Left forelimb (tissue), 1 donor: ENCODE measurements around the gene TRAF3IP3.

Experiments
- DNase-seq: peaks from one replicate; pipeline ENCODE4 v3.0.0-alpha.2; 2018; ENCODE audit warnings: low spot score

The TRAF3IP3 gene

DNA sequence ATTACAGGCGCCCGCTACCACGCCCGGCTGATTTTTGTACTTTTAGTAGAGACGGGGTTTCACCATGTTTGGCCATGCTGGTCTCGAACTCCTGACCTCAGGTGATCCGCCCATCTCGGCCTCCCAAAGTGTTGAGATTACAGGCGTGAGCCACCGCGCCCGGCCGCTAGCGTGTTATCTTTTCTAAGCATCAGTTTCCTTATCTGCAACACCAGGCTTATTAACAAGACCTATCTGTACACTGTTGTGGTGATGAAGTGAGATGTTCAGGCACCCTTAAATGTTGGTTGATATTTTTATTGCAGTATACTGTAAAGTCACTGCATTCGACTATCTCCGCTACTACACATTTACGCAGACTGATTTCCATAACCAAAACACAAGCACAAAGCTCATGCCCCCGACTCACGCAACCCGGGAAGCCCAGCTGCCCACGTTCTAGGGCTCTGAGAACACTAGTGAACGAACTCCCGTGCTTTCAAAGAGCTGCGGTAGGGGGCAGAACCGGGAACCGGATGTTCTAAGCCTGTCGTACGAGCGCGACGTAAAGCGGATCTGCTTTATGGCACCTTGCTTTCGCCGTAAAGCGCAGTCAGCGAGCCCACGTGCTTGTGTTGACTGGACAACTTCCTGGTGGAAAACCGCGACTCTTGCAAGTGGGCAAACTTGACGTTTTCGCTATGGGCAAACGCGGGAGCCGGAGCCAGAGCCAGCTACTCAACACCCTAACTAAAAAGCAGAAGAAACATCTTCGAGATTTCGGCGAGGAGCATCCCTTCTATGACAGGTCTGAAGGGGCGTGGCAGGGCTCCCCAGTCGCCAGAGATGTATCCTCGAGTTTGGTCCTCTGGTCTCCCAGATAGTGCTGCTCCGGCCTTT is 71.8 kb downstream of the TRAF3IP3 start, which contains the start of gene UTP25:
TSS of gene UTP25 (plus strand) at position 589 of the 879 bp plus-strand sequence. CDS start at position 681, 92 bp downstream.
- DNase-seq = peak; percentile 94

DNA sequence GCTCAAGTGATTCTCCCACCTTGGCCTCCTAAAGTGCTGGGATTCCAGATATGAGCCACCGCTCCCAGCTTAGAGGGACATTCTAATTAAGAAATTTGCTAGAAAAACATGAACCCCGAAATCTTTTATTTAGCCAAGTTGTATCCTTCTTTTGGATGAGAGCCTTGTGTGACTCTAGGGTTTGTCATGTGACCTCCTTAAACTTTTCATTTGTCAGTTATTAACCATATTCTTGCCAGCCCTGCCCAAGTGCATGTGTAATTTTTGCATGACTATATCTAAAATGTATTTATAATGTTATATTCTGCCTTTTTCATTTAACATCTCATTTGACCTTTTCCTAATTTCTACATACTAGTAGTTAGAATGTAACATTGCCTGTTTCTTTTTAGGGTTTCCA is 73.9 kb downstream of the TRAF3IP3 start:
- no peak for DNase-seq

DNA sequence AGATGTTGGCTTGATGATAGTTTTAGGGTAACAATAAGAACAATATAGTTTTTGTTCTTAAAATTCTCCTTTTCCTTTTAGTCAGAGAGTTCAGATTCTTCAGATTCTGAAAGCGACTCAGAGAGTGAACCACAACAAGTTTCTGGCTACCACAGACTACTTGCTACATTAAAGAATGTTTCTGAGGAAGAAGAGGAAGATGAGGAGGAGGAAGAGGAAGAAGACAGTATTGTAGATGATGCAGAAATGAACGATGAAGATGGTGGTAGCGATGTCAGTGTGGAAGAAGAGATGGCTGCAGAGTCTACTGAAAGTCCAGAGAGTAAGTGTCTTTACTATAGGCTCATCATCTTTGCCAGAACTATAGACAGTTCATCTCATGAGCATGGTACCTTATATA is 74.9 kb downstream of the TRAF3IP3 start:
- DNase-seq = no peak

DNA sequence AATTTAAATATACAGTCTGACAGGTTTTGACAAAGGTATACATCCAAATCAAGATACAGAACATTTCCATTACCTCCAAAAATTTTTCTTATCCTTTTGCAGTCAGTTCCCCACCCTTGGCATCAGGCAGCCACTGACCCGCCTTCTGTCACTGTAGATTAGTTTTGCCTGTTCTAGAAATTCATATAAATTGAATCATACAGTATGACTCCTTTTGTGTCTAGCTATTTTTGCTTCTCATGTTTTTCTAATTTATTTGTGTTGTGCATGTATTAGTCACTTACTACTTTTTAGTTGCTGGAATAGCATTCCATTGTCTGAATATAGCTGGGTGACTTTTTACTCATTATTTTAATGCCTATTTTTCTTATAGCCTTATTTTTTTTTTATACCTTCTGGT is 75.8 kb downstream of the TRAF3IP3 start:
- DNase-seq = no peak
